ENCODE measurements around the gene KPNA2. TPM values are rescaled to one million over a fixed set of nuclear protein-coding genes. Genes with fewer than 3 reads are reported as not detected.

The KPNA2 gene
- total and polyA plus RNA-seq, 2 of the 8 experiments (the other 6 are each of a cell fraction or from before 2014, with no cell fraction given) = 413 to 612 TPM

DNA sequence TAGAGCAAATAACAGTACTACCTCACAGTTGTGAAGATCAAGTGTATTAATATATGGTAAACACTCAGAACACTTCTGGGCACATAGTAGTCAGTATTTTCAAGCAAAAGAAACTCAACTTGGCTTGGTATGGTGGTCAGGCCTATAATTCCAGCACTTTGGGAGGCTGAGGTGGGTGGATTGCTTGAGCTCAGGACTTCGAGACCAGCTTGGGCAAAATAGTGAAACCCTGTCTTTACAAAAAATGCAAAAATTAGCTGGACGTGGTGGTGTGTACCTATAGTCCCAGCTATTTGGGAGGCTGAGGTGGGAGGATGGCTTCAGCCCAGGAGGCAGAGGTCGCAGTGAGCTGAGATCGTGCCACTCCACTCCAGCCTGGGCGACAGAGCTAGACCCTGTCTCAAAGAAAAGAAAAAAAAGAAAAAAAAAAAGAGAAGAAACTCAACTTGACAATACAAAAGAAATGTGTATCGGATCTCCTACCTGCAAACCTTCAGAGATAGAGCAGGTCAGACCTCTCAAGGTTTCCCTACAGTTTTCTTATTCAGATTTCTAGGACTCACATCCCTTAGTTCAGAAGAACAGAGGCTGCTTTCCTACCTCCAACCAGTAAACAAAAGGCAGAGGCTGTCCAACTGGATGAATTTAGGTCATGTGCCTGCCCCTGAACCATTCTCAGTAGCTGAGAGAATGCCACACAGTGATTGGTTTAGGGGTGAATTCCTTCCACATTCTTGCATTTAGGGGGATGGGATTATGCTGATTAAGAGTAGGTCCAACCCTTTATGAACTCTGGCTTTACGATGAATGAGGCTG, 1.7 kb upstream of the KPNA2 start:
- CTCF ChIA-PET (ENCODE audit: partially characterized antibody) = interaction anchor here (0.6 to 1.9 kb wide), 5 partner anchors 11 to 456 kb away, joined by 3 to 12 read pairs (median 3); no protein-coding TSS in a partner anchor
- Histone ChIP-seq H3K4me1 (replicated peaks in 1 of 4; ENCODE audit: control insufficient read depth in 3 of 4, insufficient read depth in 4 of 4, low read length in 3 of 4) (peaks cover 5 to 20% (median 12%) of the 10 kb centered on the region in 4 experiments; a peak in 6 of 7 replicates), H4K5ac (ENCODE audit: insufficient read length, low read depth, low read length) (peak overlapping the region; percentile 65), H3K56ac (replicated peaks; ENCODE audit: insufficient read length, low read depth, low read length) (no peak overlapping the region), H2BK120ac (replicated peaks; ENCODE audit: low read depth, low read length) (no peak overlapping the region), H3K79me1 (ENCODE audit: low read depth, low read length) (0 out of 2 replicates have a peak, but pooled peaks cover 3% of the 10 kb centered on the region), H3K18ac (ENCODE audit: extremely low read depth, low read length) (no peak overlapping the region; the same call in 1 of the 2 replicates), H3K9ac (replicated peaks in 1 of 4; ENCODE audit: extremely low read depth in 1 of 4, low read depth in 3 of 4, low read length in 3 of 4) (peak overlapping the region in 2 of 4 experiments; percentile 26 to 41; a peak in 2 of 7 replicates), H2AFZ (ENCODE audit: low read length) (no peak overlapping the region), H3K23ac (ENCODE audit: insufficient read length) (no peak overlapping the region), H2BK20ac (ENCODE audit: low read length) (no peak overlapping the region), H4K8ac (ENCODE audit: extremely low read depth, insufficient read depth, low read length) (no peak overlapping the region), H2BK5ac (ENCODE audit: low read depth, low read length) (peak overlapping the region; percentile 62; the same call in 1 of the 2 replicates), H3K4me3 (ENCODE audit: extremely low read depth in 1 of 4, insufficient read depth in 2 of 4, low read depth in 3 of 4, low read length in 4 of 4) (peak overlapping the region in 2 of 4 experiments; percentile 4 to 53; a peak in 1 of 8 replicates), H2AK5ac (ENCODE audit: low read depth, low read length) (peak overlapping the region; percentile 54; the same call in 1 of the 2 replicates), H3K23me2 (ENCODE audit: low read depth, low read length) (peaks cover 2% of the 10 kb centered on the region; the same call in 1 of the 2 replicates), H2BK15ac (ENCODE audit: low read length) (no peak overlapping the region), H3K79me2 (ENCODE audit: control insufficient read depth in 1 of 2, insufficient read depth in 2 of 2, low read length in 2 of 2) (peaks cover 9 to 34% of the 10 kb centered on the region in 2 experiments), H3K27me3 (replicated peaks in 1 of 4; ENCODE audit: control insufficient read depth in 3 of 4, extremely low read depth in 1 of 4, insufficient read depth in 3 of 4, low read length in 3 of 4) (no peaks in the 10 kb centered on the region), H3K36me3 (ENCODE audit: control insufficient read depth in 2 of 4, insufficient read depth in 4 of 4, low read length in 3 of 4) (peaks cover 12 to 26% (median 19%) of the 10 kb centered on the region in 4 experiments; a peak in 7 of 8 replicates), H4K20me1 (replicated peaks in 1 of 2; ENCODE audit: control insufficient read depth in 1 of 2, insufficient read depth in 2 of 2, low read length in 2 of 2) (peaks cover 5 to 15% of the 10 kb centered on the region in 2 experiments), H3K14ac (ENCODE audit: insufficient read length) (no peak overlapping the region), H4K91ac (replicated peaks; ENCODE audit: insufficient read length, low read length) (peak overlapping the region; percentile 36), H2BK12ac (ENCODE audit: low read depth, low read length) (peak overlapping the region; percentile 0; the same call in 1 of the 2 replicates), H3K4me2 (ENCODE audit: insufficient read depth in 1 of 2, low read depth in 2 of 2, low read length in 2 of 2) (peak overlapping the region; percentile 53 to 78), H3K27ac (ENCODE audit: low read depth, low read length) (peak overlapping the region; percentile 87), H3K4ac (replicated peaks; ENCODE audit: insufficient read length, low read depth, low read length) (peak overlapping the region; percentile 1), H3K9me3 (ENCODE audit: insufficient read depth in 2 of 2, low read depth in 1 of 2, low read length in 1 of 2) (no peaks in the 10 kb centered on the region)
- 31% methylated on average over 6 of the region's 7 CpGs; no CpG with 5 or more reads in 1 of the 2 experiments for WGBS, 2 experiments (ENCODE audit: extremely low coverage in 1 of 2, insufficient coverage in 1 of 2, insufficient read length in 1 of 2, insufficient replicate concordance in 2 of 2, low coverage in 1 of 2, low lambda C conversion rate in 2 of 2, missing lambda C conversion rate in 1 of 2)
- POLR2A ChIA-PET (ENCODE audit: partially characterized antibody) = interaction anchor here (0.6 to 6.5 kb wide), 12 partner anchors 8 to 81 kb away, joined by 3 to 45 read pairs (median 4); no protein-coding TSS in a partner anchor
- FAIRE-seq (peak; percentile 79), DNase-seq (ENCODE audit: low read depth in 1 of 2, low spot score in 2 of 2) (peak in 1 of 2 experiments; percentile 84)
- peak; percentile 77 for TF ChIP-seq ASH2L (IDR thresholded peaks at IDR 0.05; ENCODE audit: low read length)
- no peak; a peak in 1 of 4 replicates for TF ChIP-seq SIN3A (conservative IDR thresholded peaks at IDR 0.05 in 1 of 2, IDR thresholded peaks at IDR 0.05 in 1 of 2; ENCODE audit: low read depth in 1 of 2, low read length in 2 of 2)
- TF ChIP-seq EGR1 (IDR thresholded peaks at IDR 0.05; ENCODE audit: borderline replicate concordance, low read depth, low read length) = no peak
- TF ChIP-seq CREB1 (IDR thresholded peaks at IDR 0.05) = no peak
- TF ChIP-seq CBX5 (IDR thresholded peaks at IDR 0.05; ENCODE audit: low read depth, low read length) = no peak
- TF ChIP-seq SIX5 (IDR thresholded peaks at IDR 0.05; ENCODE audit: low read depth, low read length) = no peak
- TF ChIP-seq KDM5A (IDR thresholded peaks at IDR 0.05; ENCODE audit: low read length) = no peak
- no peak for TF ChIP-seq SIRT6 (IDR thresholded peaks at IDR 0.05; ENCODE audit: low read length)
- no peak for TF ChIP-seq RNF2 (IDR thresholded peaks at IDR 0.05; ENCODE audit: borderline replicate concordance, low read depth, low read length, missing control alignments, poor library complexity, severe bottlenecking)
- peak; percentile 39; the same call in 1 of the 2 replicates for TF ChIP-seq POLR2AphosphoS5 (IDR thresholded peaks at IDR 0.05; ENCODE audit: low read depth, low read length)
- no peak for TF ChIP-seq SAP30 (IDR thresholded peaks at IDR 0.05; ENCODE audit: insufficient read depth, insufficient replicate concordance, low read length)

Data from H1 (cell line).